Measurements from ENCODE around the gene RXRG.

Gene RXRG

DNA sequence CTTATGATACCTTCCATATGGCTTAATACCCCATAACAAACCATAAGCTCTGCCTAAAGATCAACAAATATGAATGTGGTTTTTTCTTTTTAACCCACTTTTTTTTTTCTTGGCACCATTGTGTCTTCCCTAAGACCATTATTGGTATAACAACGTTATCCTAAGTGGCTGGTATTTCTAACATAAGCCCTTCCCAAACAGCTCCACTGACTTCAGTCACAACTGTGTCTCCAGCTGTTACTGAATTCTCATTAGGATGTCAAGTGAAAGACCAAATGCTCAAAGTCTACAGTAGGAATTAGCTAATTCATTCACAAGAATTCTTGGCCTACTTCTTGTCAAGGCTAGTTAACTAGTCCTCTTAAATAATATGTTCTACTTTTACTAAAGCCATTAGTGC, 4.2 kb upstream of the RXRG start:
- no peak for DNase-seq

DNA sequence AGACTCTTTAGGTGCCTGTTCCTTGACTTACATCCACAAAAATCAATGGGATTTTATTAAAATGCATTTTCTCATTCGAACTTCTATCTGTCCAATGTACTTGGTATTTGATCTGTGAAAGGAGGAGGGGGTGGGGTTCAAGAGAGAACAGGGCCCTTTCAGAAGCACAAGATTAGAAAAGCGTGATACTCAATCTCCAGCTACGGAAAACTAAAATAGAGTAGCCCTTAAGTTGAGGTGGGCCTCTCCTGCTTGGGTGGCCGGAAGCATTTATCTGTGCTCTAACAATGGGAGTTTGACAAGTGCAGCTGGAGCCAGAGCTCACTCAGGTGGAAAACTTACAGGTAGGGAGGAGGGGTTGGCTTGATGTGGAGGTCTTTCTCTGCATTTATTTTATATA, 462 bp upstream of the RXRG start:
- no peak for DNase-seq

DNA sequence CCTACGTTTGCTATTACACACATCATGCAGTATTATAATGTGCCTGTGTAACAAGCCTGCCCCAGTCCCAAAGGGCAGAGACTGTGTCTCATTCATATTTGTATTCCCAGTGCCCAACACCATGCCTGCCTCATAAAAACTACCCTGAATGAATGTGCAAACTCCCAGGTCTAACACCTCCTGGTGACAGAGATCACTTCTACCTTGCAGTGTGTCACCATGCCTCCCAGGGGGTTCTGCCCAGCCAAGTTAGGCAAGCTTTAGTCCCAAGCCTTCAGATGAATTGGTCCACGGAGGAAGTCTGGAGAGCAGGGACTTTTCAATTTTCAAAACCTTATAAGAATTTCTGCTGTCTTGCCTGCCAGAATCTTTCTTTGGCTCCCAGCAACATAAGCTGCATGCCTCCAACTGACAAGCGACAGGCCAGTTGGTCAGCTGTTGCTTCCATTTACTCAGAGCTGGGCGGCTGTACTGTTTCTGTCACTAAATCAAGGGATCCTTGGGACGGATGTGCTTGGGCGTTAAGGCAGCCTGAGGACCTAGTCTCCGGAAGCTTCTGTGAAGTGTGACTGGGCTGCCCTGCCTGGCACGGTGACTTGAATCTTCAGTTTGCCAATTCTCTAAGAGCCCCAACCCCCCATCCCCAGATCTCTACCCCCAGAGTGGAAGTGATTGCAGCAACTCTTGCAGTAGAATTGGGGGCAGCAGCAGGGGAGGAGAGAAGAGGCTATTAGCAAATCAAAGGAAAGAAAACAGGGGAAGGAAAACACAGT, 1.2 kb downstream of the RXRG start:
- no peak for DNase-seq

DNA sequence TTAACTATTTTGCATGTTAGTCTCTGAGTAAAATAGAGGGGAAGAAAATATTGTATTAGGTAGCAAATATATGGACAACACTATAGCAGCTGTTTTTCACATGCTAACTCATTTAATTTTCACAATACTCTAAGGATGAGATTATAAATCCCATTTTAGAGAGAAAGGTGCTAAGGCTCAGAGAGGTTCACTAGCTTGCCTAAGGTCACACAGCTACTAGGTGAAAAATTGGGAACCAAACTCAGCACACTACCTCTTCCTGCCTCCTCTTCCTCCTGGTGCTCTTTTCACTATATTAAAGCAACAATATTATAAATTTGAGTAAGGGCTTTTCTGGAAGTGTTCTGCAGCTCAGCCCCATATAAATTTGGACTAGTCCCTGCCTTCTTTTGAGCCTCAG, 2.3 kb downstream of the RXRG start:
- DNase-seq: no peak

DNA sequence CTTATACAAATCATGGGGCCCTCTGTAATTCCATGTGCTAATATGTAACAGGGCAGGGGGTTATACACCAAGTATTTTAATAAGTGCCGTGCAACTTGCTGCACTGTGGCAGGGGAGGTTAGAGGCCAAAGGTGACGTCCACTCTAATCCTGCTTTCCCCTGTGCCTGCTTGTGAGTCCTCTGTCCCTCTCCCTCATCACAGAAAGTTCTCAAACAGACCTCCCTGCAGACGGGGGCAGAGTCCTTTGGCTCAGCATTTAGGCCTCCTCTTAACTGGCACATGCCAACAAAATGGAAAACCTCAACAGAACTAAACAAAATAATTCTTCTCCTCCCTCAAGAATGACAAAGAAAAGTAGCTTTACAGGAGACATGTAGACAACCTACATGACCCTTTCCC, 2.9 kb downstream of the RXRG start:
- no peak for DNase-seq

DNA sequence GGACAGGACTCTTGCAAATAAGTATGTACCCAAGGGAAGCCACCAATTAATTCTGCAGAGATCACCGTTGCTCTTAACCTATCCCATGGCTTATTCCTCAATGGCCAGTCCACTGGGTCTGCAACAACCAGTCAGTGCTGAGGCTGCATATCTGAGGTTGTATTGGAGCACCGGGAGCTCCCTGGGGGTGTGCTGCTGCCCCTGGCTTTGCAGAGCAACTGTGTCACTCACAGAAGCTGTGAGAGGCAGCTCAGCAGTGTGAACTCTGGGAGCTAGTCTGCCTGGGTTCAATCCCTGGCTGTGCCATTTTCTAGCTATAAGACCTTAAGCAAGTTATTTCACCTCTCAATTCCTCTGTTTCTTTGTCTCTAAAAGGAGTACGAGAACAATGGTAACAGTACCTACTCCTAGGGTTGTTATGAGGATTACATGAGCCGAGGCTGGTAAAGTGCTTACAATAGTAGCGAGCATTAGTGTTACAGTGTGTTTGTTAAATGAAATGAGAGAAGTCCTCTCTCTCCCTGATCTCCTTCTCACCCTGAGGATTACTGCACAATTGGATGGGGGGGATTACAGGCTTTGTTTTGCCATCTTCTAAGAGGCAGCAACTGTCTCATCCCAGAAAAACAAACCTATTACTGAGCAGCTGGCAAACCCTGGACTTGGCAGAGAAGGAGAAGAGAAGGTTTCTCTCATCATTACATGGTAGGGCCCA, 3.6 kb downstream of the RXRG start:
- DNase-seq: no peak

DNA sequence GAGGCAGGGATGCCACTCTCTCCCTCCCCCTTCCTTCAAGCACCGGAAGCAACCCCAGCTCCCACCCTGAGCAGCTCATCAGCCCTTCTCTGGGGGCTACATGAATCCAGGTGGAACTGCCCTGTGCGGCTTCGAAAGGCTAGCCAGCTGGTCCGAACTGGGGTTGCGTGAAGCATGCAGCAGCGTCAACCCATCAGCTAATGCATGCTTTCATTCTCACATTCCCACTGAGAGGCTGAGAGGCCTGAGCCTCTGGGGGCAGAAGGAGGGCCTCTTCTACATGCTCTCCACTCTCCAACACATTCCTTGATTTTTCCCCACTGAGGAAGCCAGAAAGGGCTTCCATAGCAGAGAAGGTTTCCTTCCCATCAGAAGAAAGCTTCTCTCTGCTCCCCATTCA, 5.6 kb downstream of the RXRG start:
- DNase-seq: no peak

DNA sequence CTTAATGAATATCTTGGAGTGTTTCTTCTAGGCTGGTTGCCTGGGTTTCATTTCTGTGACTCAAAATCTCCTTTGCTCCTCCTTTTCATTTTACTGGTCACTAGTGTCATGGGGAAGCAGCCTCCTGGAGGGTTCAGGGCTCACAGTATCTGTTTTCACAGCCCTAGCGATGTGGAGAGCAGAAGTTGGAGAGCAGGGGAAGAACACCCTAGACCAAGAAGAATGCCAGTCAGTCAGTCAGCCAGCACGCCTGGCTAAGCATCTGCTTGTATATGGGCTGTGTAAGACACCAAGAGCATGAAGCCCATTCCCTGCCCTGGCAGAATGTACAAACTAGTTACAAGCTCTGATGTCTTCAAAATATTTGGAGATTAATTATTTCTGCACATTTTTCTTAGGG, 7.9 kb downstream of the RXRG start:
- no peak for DNase-seq

DNA sequence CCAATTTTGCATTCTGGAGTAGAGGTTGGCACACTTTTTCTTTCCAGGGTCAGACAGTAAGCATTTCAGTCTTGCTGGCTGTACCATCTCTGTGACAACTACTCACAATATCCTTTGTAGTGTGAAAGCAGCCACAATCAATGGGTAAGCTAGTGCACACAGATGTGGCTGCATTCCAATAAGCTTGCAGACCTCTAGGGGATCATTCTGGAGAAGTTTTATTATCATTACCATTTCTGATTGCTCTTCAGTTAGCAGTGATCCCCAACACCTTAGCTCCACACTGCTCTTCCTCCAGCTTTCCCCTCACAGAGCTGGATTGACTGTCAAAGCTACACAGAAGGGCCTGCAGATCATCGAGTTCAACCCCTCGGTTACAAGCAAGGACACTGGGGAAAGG, 9.1 kb downstream of the RXRG start:
- DNase-seq: no peak

DNA sequence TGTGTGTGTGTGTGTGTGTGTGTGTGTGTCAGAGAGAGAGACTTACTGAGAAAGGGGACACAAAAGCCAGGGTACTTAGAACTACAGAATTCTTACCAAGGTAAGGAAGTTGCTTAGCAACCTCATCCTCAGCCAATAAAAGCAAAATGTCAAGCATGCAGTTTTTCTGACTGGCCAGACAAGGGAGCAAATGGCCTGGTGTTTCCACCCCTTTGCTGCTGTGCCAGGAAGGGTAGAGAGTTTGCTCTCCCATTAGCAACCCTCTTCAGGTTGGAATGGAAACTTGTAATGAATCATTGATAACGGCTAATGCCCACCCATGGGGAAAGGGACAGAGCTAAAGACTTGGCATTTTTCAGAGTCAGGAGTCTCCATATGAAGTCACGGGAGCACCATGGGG, 10.6 kb downstream of the RXRG start:
- peak; percentile 87 for DNase-seq

DNA sequence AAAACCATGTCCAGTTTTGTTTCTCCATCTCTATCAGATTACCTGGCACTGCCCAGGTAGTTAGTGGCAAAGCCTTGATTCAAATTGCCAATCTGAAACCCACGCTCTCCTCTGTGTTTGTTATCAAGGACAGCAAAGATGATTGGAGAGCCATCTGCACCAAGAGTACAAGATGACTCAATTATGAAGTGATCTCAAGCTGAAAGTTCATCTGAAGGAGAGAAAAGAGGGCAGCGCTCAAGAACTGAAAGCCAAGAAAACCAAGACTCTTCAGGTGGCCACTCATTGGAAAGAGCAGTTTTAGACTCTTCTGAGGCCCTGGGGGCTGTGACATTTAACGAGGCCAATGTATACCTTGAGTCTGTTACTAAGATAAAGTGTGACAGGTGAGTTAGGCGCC, 13.8 kb downstream of the RXRG start:
- DNase-seq: no peak

DNA sequence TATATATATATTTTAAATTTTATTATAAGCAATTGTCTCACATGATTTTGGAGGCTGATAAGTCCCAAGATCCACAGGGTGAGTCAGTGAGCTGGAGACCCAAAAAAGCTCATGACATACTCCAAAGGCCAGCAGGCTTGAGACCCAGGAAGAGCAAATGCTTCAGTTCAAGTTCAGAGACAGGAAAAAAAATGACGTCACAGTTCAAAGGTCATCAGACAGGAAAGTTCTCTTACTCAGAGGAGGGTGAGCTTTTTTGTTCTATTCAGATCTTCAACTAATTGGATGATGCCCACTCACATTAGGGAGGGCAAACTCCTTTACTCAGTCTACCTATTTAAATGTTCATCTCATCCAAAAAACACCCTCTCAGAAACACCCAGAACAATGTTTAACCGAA, 18.2 kb downstream of the RXRG start:
- DNase-seq: no peak

DNA sequence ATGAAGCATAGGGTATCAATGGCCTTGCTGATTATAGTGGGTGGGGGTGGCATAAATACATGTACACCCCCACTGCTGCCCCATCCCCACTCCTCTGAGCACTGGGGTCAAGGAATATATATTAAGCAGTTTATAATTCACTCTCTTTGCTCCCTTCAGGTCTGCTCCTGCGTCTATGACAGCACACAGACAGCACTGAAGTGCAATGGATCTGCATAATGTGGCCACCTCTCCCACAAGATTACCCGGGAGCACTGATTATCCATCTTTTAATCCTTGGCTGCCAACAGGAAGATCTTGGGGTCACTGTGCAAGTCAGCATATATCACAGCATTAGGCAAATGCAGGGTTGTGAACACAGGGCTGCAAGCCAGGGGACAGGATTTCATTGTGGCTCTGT, 19.3 kb downstream of the RXRG start:
- no peak for DNase-seq

DNA sequence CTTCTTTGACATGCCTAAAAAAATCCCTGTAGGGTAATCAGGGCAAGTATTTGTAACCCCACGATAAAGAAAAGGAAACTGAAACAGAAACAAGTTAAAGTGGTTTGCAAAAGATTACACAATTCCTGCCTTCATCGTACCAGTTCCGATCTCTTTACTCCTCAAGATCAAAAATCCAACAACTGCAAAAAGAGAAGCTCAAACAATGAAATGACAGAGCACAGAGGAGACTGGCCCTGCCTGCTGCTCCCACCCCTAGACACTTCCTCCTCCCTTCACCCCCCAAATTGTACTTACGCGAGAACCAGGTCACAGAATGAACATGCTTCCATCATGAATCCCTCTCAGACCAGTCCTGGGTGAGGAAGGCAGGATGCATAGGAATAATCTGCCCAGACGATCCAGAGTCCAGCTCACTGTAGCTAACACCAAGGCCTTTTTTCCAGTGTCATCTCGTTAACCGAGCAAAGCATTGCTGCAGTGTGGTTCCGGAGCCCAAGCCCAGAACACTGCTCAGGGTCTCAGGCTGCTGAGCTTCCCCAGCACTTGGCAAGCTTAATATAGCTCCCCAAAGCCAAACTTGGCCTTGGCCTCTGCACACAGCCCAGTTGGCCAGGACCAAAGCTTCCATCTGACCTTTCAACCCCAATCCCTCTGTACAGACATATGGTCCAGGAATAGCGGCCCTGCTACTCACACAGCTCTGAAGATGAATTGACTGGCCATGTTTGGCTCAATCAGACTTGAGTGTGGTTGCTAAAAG, 20.3 kb downstream of the RXRG start:
- DNase-seq: no peak

DNA sequence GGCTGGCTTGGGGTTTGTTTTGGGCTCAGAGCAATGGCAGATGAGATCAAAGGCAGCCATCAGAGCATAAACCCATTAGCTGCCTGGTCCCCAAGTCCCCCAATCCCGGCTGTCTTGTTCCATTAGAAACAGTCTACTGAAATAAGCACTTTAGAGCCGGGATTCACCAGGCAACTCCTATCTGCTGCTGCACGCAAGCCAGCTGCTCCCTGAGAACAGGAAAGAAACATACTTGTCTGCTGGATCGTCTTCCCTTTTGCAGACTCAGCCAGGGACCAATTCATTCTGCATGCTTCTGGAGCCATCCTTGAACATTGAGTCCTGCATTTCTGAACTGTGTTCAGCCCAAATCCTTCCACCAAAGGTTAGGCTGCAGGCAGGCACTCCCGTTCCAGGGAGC, 21.8 kb downstream of the RXRG start:
- DNase-seq: no peak

DNA sequence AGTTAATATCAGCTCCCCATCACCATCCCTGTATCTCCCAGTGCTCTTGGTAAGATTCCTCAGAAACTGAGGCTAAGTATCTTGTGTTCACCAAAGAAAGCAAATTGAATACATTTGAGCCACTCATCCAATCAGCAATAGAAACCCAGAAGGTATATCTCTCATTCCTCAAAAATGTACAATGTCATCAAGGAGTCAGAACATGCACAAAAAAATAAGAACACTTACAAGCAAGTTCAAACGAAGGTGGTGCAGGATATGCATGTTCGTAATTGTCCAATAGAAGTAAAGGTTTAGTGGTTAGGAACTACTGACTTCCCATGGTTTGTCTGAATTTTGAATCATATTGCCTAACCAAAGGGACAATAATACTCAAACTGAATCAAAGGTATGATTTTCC, 24.3 kb downstream of the RXRG start:
- no peak for DNase-seq

DNA sequence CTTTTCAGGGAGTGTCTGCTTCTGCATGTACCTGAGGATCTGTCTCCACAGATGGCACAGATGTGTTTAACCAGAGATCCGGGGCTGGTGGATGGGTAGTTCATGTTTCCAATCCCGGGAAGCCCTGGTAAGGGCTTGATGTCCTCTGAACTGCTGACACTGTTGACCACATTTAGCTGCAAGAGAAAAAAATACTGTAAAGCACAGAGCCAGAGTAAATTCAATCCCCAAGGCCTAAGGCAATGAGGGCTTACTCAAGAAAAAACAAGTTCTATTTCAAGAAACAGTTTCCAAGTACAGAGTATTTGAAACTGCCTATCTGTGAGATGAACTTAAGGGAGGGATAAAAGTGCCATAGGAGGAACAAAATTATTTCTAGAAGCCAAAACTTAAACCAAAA, 25.1 kb downstream of the RXRG start:
- no peak for DNase-seq

DNA sequence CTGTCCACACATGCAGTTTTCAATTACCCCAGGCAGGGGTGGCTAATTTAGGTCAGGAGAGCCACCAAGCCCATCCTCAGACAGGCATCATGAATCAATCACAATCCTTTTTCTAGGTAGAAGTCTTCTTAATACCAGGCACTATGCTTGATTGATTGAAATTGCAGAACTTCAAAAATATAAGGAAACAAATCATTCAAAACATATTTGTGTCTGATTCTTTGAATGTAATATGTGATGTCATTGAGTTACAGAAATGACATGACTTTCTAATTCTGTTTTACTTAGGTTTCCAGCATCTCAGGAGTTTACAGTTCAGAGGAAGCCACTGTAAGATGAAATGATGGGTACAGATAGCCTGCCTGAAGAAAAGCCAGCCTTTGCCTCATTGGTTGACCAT, 26.7 kb downstream of the RXRG start:
- no peak for DNase-seq

DNA sequence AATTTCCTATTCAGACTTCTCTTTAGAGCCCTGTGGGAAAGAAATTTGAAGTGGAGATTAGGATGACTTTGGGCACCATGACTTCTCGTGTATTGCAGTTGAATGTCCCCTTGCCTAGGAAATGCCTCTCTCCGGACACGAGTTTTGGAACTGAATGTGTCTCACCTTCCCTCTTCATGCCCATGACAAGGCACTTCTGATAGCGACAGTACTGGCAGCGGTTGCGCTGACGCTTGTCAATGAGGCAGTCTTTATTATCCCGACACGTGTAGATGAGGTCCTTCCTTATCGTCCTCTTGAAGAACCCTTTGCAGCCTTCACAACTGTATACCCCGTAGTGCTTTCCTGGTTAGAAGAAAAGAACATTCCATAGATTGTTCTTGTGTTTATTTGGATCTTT, 28.1 kb downstream of the RXRG start:
- DNase-seq: no peak

DNA sequence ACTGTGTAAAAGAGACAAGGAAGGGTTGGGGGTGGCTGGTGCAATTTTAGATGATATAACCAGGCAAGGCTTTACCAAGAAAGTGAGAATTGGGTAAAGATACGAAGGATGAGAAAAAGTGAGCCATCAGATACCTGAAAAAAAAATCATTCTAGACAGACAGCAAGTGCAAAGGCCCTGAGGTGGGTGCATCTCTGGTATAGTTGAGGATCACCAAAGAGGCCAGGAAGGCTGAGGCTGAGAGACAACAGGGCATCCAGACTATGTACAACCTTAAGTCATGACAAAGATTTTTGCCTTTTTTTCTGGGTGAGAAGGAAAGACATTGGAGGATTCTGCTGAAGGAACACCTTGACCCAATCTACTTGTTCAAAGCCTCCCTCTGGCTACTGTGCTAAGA, 29.9 kb downstream of the RXRG start:
- DNase-seq: no peak

DNA sequence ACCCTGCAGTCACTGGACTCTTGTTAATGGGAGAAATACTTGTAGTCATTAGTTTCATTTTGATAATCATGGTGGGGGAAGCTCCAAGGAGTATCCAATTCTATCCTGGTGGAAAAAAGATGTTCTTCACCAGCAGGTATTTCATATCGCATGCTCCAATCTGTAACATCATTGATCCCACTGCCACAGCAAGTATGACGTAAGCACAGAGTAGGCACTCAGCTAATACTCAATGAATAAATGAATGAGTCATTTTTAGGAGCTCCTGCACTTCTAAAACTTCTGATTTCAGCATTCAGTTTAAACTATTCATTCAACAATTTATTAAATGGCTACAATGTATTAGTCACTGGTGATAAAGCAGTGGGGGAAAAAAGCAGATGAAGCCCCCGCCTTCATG, 30.3 kb downstream of the RXRG start:
- DNase-seq: no peak

DNA sequence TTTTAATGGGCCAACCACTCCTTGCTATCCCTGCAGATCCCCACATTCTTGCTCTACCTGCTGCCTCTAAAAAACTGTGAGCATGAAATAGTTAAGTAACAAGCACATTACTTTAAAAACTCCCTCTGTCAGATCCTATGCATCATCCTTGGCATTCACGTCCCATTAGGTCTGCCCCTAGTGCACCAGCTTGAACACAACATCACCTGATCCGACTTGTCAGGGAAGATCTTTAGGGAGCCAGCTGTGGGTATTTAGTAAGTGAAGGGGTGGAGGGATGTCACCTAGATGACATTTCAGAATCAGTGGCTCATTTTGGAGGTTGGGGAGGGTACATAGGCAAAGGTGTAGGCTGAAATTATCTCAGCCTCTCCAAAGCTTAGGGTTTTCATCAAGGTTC, 33.5 kb downstream of the RXRG start:
- no peak for DNase-seq

DNA sequence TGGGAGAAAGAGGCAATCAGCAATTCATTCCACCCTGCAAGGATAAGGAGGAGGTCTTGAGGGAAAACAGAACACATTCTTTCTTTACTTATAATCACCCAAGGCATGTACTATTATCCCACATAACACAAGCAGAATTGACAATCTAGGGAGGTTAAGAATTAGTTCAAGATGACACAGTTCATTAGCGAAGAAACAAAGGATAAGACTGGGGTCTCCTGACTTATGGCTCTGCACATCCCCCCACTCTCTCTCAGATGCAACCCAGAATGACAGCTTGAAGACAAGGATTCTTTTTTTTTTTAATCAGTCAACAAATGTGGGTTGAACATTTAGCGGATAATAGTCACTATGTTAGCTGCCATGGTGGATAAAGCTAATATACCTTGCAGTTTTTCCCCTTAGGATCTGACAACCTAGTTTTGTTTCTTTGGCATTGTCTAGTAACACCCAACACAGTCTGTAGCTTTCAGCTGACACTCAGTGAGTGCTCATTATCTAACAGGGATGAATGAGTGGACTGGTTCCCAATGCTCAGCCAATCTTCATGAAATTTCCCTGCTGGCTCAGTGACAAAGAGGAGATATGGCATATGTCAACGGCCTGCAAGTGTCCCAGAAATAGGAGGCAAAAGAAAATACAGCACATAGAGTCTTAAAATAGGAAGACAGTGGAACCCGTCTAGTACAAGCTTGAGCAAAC, 35.1 kb downstream of the RXRG start:
- no peak for DNase-seq

DNA sequence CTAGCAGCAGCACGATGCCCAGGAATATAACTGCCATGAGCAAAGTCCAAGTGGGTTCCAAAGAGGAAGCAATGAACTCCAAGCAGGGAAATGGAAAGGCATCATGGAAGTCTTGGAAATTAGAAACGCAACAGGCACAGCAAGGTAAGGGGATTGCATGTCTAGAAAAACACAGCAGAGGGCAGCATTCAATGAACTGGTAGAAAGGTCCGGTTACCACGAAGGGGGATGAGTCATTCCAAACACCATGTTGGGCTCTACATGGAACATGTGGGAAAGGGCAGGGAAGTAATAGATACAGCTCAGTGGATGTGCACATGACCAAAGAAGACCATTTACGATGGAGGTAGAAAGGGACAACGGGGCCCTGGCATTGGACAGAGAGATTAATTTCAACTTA, 36.4 kb downstream of the RXRG start:
- peak; percentile 43 for DNase-seq

All from NCI-H774 (cell line).